Duodenal mucosa (tissue), 2 donors: ENCODE results near the gene ATL2.
A peak's percentile ranks its signal among the peaks of the same experiment; 100 is the strongest.

Experiments used
- H3K27ac ChIP-seq: one replicate; pipeline ENCODE4 v1.7.0; 2013; ENCODE audit warnings: low read depth, low read length
- H3K27me3 ChIP-seq, 2 donors: one replicate each; pipeline ENCODE4 v1.7.0; 2013; ENCODE audit warnings: low read length in 2 of 2, control low read depth in 1 of 2; ENCODE audit not compliant: insufficient read depth in 2 of 2, control insufficient read depth in 1 of 2
- H3K36me3 ChIP-seq, 2 donors: one replicate each; pipeline ENCODE4 v1.7.0; 2013; ENCODE audit warnings: low read length in 2 of 2, control low read depth in 1 of 2; ENCODE audit not compliant: insufficient read depth in 2 of 2, control insufficient read depth in 1 of 2
- H3K4me1 ChIP-seq, 2 donors: one replicate each; pipeline ENCODE4 v1.7.0; 2013; ENCODE audit warnings: low read length in 2 of 2, control low read depth in 1 of 2; ENCODE audit not compliant: insufficient read depth in 2 of 2, control insufficient read depth in 1 of 2
- H3K4me3 ChIP-seq, 2 donors: one replicate each; pipeline ENCODE4 v1.7.0; 2013; ENCODE audit warnings: low read length in 2 of 2, low read depth in 1 of 2
- H3K9ac ChIP-seq, 2 donors: one replicate each; pipeline ENCODE4 v1.7.0; 2013; ENCODE audit warnings: low read length in 2 of 2, low read depth in 1 of 2
- H3K9me3 ChIP-seq, 2 donors: one replicate each; pipeline ENCODE4 v1.7.0; 2013; ENCODE audit warnings: low read length in 2 of 2, control low read depth in 1 of 2; ENCODE audit not compliant: control insufficient read depth in 1 of 2

ATL2 gene

GRCh38 chr2:38377050-38377828, at the start of gene ATL2:
Gene ATL2 (minus strand): TSS chr2:38377273. CDS start chr2:38377260, 13 bp downstream.
- Histone ChIP-seq H3K27ac (peak within 1 kb of the TSS; percentile 96), H3K9ac (peak within 1 kb of the TSS; percentile 79 to 95), H3K4me3 (peak within 1 kb of the TSS; percentile 90 to 94), H3K27me3 (no peaks in the 10 kb centered on the region), H3K4me1 (peaks cover 36 to 37% of the 10 kb centered on the region in 2 donors), H3K36me3 (no peaks in the 10 kb centered on the region), H3K9me3 (no peaks in the 10 kb centered on the region)

- H3K4me3 ChIP-seq, result no peak overlapping the region
- peaks cover 6% of the 10 kb centered on the region in 2 donors for H3K4me1 ChIP-seq
- no peaks in the 10 kb centered on the region for H3K36me3 ChIP-seq
- H3K9ac ChIP-seq, result no peak overlapping the region
- H3K9me3 ChIP-seq, result no peaks in the 10 kb centered on the region
- no peak overlapping the region for H3K27ac ChIP-seq
- no peaks in the 10 kb centered on the region for H3K27me3 ChIP-seq
Observed at GRCh38 chr2:38423763-38424162, 46.7 kb upstream of the ATL2 start.

- Histone ChIP-seq H3K9me3 (no peaks in the 10 kb centered on the region), H3K4me1 (peaks cover 20 to 21% of the 10 kb centered on the region in 2 donors), H3K9ac (no peak overlapping the region), H3K36me3 (no peaks in the 10 kb centered on the region), H3K27ac (no peak overlapping the region), H3K4me3 (no peak overlapping the region), H3K27me3 (no peaks in the 10 kb centered on the region)
Observed at GRCh38 chr2:38421274-38422056, 44.4 kb upstream of the ATL2 start.

GRCh38 chr2:38419499-38419898, 42.4 kb upstream of the ATL2 start:
- Histone ChIP-seq H3K27ac (no peak overlapping the region), H3K36me3 (no peaks in the 10 kb centered on the region), H3K4me1 (peaks cover 24 to 25% of the 10 kb centered on the region in 2 donors), H3K4me3 (no peak overlapping the region), H3K27me3 (no peaks in the 10 kb centered on the region), H3K9me3 (no peaks in the 10 kb centered on the region), H3K9ac (no peak overlapping the region)

GRCh38 chr2:38418735-38419134, 41.7 kb upstream of the ATL2 start:
- H3K4me1 ChIP-seq, result peaks cover 24 to 25% of the 10 kb centered on the region in 2 donors
- no peaks in the 10 kb centered on the region for H3K9me3 ChIP-seq
- H3K9ac ChIP-seq, result no peak overlapping the region
- no peaks in the 10 kb centered on the region for H3K36me3 ChIP-seq
- no peak overlapping the region for H3K27ac ChIP-seq
- H3K4me3 ChIP-seq, result no peak overlapping the region
- H3K27me3 ChIP-seq, result no peaks in the 10 kb centered on the region

GRCh38 chr2:38417745-38418689, 40.9 kb upstream of the ATL2 start:
- no peaks in the 10 kb centered on the region for H3K36me3 ChIP-seq
- no peak overlapping the region for H3K4me3 ChIP-seq
- H3K4me1 ChIP-seq, result peaks cover 24 to 25% of the 10 kb centered on the region in 2 donors
- H3K27ac ChIP-seq, result no peak overlapping the region
- H3K9me3 ChIP-seq, result no peaks in the 10 kb centered on the region
- H3K9ac ChIP-seq, result no peak overlapping the region
- H3K27me3 ChIP-seq, result no peaks in the 10 kb centered on the region

GRCh38 chr2:38416296-38417036, 39.4 kb upstream of the ATL2 start:
- Histone ChIP-seq H3K4me1 (peaks cover 24 to 25% of the 10 kb centered on the region in 2 donors), H3K27ac (no peak overlapping the region), H3K36me3 (no peaks in the 10 kb centered on the region)

GRCh38 chr2:38415728-38416291, 38.7 kb upstream of the ATL2 start:
- no peaks in the 10 kb centered on the region for H3K36me3 ChIP-seq
- peaks cover 4 to 11% of the 10 kb centered on the region in 2 donors for H3K9me3 ChIP-seq
- no peak overlapping the region for H3K4me3 ChIP-seq
- H3K4me1 ChIP-seq, result peaks cover 24 to 25% of the 10 kb centered on the region in 2 donors
- no peak overlapping the region for H3K27ac ChIP-seq
- no peak overlapping the region for H3K9ac ChIP-seq
- H3K27me3 ChIP-seq, result no peaks in the 10 kb centered on the region

More at GRCh38 chr2:38416296-38417036, 39.4 kb upstream of the ATL2 start:
- Histone ChIP-seq H3K9ac (no peak overlapping the region), H3K9me3 (peaks cover 4 to 11% of the 10 kb centered on the region in 2 donors), H3K4me3 (no peak overlapping the region), H3K27me3 (no peaks in the 10 kb centered on the region)

GRCh38 chr2:38415023-38415422, 38.0 kb upstream of the ATL2 start:
- Histone ChIP-seq H3K9me3 (peaks cover 4 to 11% of the 10 kb centered on the region in 2 donors), H3K9ac (no peak overlapping the region), H3K4me3 (no peak overlapping the region), H3K4me1 (peaks cover 24 to 25% of the 10 kb centered on the region in 2 donors), H3K27me3 (no peaks in the 10 kb centered on the region), H3K36me3 (no peaks in the 10 kb centered on the region), H3K27ac (no peak overlapping the region)
